Natural killer cell treated with Interleukin-12 subunit alpha and Interleukin-12 subunit beta and Interleukin-15 and Interleukin-18, amount 100 ng/mL, for 72 hours (primary cell): ENCODE measurements around the gene PTPRE. TPM values are rescaled to one million over a fixed set of nuclear protein-coding genes. Genes with fewer than 3 reads are reported as not detected.

Experiments
- ATAC-seq, 2 donors: fragments of 150-1000 bp; cut with Tn5 transposase in 1 of 2; sonication (Bioruptor Pico), chemical (Tn5 transposase) in 1 of 2; 2 replicates each; pipeline ENCODE4 v1.10.0; 2021
- DNase-seq: peaks from one replicate; pipeline ENCODE4 v3.0.0; 2022; ENCODE audit warnings: low spot score
- H3K27ac Mint-ChIP-seq, 2 donors: 1 replicate in 1 of 2; 2 replicates in 1 of 2; pipeline ENCODE4 v1.8.0; 2022; ENCODE audit warnings: mixed read lengths in 2 of 2, mild to moderate bottlenecking in 1 of 2, moderate library complexity in 1 of 2
- H3K27me3 Mint-ChIP-seq, 2 donors: 1 replicate in 1 of 2; 2 replicates in 1 of 2; pipeline ENCODE4 v1.8.0; 2022; ENCODE audit warnings: mixed read lengths in 2 of 2
- H3K36me3 Mint-ChIP-seq: one replicate; pipeline ENCODE4 v1.8.0; 2022; ENCODE audit warnings: mixed read lengths
- H3K4me1 Mint-ChIP-seq, 2 donors: 1 replicate in 1 of 2; 2 replicates in 1 of 2; pipeline ENCODE4 v1.8.0; 2022; ENCODE audit warnings: low read depth in 2 of 2, mixed read lengths in 2 of 2, mild to moderate bottlenecking in 1 of 2
- H3K4me3 Mint-ChIP-seq: one replicate; pipeline ENCODE4 v1.8.0; 2022; ENCODE audit warnings: mixed read lengths
- H3K9me3 Mint-ChIP-seq: 2 replicates; pipeline ENCODE4 v1.8.0; 2022; ENCODE audit warnings: mixed read lengths
- total RNA-seq, 2 donors: library from RNA; stranded (reverse); gene quantifications; one replicate each; pipeline ENCODE4 v1.2.3, GENCODE V29; 2022

PTPRE gene
- total RNA-seq, 2 donors from 2014 or later = 65.1 to 147 TPM

DNA sequence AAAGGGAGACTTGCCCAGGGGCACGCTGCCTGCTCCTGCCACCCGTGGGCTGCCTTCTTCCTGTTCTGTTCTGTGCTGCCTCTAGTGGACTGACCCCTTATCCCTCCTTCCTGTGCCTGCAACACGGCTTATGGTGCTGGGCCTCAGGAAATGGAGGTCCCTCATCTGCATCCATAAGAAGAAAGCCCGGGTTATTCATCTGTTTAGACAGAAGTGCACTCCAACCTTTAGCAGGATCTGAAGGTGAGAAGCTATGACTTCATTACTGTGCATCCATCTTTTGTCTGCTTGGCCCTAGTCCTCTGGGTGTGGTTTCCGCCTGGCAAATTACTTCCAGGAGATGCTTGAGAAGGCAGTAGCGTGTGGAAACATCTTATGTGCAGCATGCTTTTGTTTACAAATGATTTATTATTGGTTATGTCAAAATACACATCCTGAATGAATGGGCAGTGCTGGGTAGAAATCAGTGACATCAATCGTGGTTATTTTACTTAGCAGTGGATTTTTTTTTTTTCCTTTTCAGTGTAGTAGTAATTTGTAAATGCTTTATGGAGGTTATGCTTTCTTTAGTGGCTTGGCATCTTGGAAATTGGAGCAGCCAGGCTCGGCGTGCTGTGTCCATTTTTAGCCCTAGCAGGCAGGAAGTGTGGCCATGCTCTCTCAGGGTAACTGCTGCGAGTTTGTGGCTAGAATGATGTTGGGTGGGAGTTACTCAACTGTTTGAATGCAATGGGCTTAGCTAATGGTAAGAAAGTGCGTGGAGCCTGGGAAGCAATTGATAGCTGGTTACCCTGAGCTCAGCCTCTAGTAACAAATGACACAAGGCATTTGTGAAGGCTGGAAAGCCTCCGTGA lies 12.7 kb downstream of the PTPRE start:
- Mint-ChIP-seq H3K9me3 (no peaks in the 10 kb centered on the region), H3K4me1 (peaks cover 17 to 24% of the 10 kb centered on the region in 2 donors), H3K27me3 (no peaks in the 10 kb centered on the region), H3K27ac (peak overlapping the region; percentile 46 to 84), H3K4me3 (peak overlapping the region; percentile 53), H3K36me3 (no peaks in the 10 kb centered on the region)
- peak; percentile 73 to 87 for ATAC-seq
- no peak for DNase-seq

GRCh38 chr10:127920306-127921074 lies 13.6 kb downstream of the PTPRE start:
- Mint-ChIP-seq H3K4me1 (peaks cover 23 to 27% of the 10 kb centered on the region in 2 donors), H3K36me3 (no peaks in the 10 kb centered on the region), H3K4me3 (peak overlapping the region; percentile 53), H3K27ac (peak overlapping the region; percentile 46 to 84), H3K27me3 (no peaks in the 10 kb centered on the region), H3K9me3 (no peaks in the 10 kb centered on the region)
- DNase-seq (no peak), ATAC-seq (peak; percentile 52 to 74)

DNA sequence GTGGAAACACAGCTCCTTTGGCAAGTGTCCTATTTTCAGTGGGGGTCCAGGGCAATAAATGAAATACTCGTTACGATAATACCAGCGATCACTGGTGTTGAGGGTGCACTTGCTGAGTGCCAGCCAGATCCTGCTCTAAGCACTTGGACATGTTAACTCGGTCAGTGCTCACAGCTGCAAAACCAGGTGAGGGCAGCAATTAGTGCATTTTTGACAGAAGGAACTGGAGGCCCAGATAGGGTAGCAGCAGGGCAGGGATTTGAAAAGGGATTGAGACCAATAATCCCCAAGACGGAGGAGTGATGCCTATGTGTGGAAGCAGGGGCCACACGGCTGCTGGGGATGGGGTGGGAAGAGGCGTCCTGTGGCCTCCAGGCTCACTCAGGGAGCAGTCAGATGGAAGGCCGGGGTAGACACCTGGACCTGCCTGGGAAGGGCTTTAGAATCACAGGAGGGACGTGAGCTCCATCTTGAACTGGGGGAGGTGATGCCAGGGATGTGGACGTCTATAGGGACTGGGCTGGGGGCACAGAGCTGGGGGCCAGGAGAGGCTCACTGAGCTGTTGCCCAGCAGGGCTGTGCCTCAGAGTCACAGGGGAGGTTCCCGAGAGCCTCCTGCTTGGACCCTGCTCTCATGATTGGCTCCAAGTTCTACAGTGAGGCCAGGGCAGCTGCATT lies 14.3 kb downstream of the PTPRE start:
- Mint-ChIP-seq H3K4me1 (peaks cover 24 to 27% of the 10 kb centered on the region in 2 donors), H3K4me3 (no peak overlapping the region), H3K36me3 (no peaks in the 10 kb centered on the region), H3K27ac (peak overlapping the region; percentile 46 to 84), H3K27me3 (no peaks in the 10 kb centered on the region), H3K9me3 (no peaks in the 10 kb centered on the region)
- DNase-seq = no peak
- no peak for ATAC-seq

DNA sequence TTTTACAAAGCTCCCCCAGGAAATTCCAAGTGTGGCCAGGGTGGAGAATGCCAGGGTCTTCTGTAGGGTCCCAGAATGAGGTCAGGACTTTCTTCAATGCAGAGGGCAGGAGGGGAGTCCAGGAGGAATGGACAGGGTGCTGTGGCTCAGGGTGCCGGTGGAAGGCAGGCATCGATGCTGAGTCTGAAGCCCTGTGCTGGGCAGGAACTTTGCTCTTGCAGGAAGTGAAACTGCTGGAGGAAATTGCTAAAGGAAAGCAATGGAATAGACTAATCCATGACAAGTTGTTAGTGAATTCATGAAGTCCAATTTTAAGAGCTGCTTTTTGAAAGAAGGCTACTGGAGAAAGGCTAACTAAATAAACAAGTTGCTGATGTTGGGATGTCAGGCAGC lies 14.8 kb downstream of the PTPRE start:
- Mint-ChIP-seq H3K27me3 (no peaks in the 10 kb centered on the region), H3K27ac (peak overlapping the region in 1 of 2 donors; percentile 84), H3K36me3 (no peaks in the 10 kb centered on the region), H3K9me3 (no peaks in the 10 kb centered on the region), H3K4me1 (peaks cover 29% of the 10 kb centered on the region in 2 donors), H3K4me3 (no peak overlapping the region)
- ATAC-seq (no peak), DNase-seq (no peak)

DNA sequence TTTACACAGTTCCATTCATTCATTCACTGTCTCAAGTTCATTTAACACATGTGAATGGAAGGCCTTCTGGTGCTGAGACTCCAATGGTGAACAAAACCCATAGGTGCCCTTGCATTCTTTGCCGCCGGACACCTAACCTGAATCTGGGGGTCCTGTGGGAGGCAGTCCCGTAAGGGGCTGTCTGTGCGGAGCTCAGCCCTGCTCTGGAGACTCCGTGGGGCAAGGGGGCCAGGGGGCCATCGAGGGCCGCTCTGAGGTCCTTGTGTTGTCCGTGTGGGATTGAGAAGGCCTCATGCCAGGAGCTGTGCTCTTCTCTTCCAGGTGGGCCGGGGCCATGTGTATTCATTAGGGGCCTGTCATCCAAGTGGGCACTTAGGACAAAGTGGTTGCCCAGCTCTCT lies 15.3 kb downstream of the PTPRE start:
- Mint-ChIP-seq H3K4me1 (peaks cover 29% of the 10 kb centered on the region in 2 donors), H3K4me3 (no peak overlapping the region), H3K27me3 (no peaks in the 10 kb centered on the region), H3K9me3 (no peaks in the 10 kb centered on the region), H3K27ac (no peak overlapping the region), H3K36me3 (no peaks in the 10 kb centered on the region)
- no peak for ATAC-seq
- DNase-seq = no peak

- no peak for ATAC-seq
- Mint-ChIP-seq H3K27ac (no peak overlapping the region), H3K27me3 (no peaks in the 10 kb centered on the region)
These were observed 15.9 kb downstream of the PTPRE start for GRCh38 chr10:127922675-127923366.

DNA sequence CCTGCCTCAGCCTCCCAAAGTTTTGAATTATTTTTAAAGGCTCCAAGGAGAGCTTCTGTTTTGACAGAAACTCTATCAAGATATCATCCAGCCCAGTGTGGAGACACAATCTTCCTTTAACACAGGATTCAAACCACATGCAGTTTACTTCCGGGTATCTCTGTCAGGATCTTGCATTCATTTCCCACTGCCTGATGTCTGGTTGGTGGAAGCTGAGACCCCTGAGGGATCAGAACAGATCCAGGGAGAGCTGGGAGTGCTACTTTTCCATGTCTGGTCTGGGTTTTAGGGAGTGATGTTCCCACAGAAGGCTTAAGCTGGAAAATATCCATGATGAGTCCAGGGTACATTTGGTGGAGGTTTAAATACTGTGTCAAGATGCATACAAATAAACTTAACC lies 16.7 kb downstream of the PTPRE start:
- H3K9me3 Mint-ChIP-seq = no peaks in the 10 kb centered on the region
- ATAC-seq (no peak), DNase-seq (no peak)
- H3K4me1 Mint-ChIP-seq = peaks cover 24 to 27% of the 10 kb centered on the region in 2 donors
- no peaks in the 10 kb centered on the region for H3K36me3 Mint-ChIP-seq
- no peak overlapping the region for H3K4me3 Mint-ChIP-seq
- H3K27me3 Mint-ChIP-seq = no peaks in the 10 kb centered on the region
- H3K27ac Mint-ChIP-seq = no peak overlapping the region

More at GRCh38 chr10:127922675-127923366, 15.9 kb downstream of the PTPRE start:
- no peaks in the 10 kb centered on the region for H3K36me3 Mint-ChIP-seq
- no peak for DNase-seq
- no peaks in the 10 kb centered on the region for H3K9me3 Mint-ChIP-seq
- peaks cover 29% of the 10 kb centered on the region in 2 donors for H3K4me1 Mint-ChIP-seq
- H3K4me3 Mint-ChIP-seq = no peak overlapping the region

DNA sequence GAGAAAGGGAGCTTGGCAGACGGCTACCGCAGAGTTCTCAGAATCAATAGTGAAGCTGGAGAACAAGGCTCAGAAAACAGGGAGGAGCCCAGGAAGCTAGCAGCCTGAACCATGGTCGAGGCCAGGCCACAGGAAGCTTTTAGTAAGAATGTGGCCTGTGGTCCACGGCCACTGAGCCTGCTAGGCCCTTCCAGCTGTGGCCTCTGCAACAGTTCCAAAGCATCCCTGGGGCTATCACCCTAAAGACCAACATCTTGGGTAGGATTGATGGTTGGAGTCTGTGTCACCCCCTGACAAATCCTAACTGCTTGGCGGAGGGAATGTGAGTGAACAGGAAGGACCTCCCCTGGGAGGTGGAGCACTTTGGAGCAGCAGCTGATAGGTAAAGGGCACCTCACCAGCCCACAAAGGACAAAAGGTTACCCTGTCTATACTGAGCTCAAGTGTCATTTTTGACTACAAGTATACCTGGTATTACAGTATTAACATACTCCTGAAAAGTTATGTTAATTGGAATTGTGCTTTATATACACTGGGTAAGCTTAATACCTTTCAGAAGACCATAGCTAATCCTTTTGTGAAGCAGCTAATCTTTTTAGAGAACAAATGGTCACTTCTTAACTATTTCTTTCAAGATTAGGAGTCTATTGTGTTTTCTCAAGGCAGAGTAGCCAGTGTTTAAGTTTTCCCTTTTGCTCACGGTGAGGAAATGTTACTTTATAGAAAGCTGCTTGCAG lies 18.7 kb downstream of the PTPRE start:
- no peak for DNase-seq
- Mint-ChIP-seq H3K4me1 (peaks cover 11% of the 10 kb centered on the region in 2 donors), H3K36me3 (no peaks in the 10 kb centered on the region), H3K4me3 (no peak overlapping the region), H3K9me3 (no peaks in the 10 kb centered on the region), H3K27ac (no peak overlapping the region), H3K27me3 (no peaks in the 10 kb centered on the region)
- ATAC-seq = peak; percentile 29 to 50

GRCh38 chr10:127926455-127926854 lies 19.6 kb downstream of the PTPRE start:
- H3K4me1 Mint-ChIP-seq = peaks cover 6 to 11% of the 10 kb centered on the region in 2 donors
- ATAC-seq (no peak), DNase-seq (peak; percentile 38)
- no peaks in the 10 kb centered on the region for H3K36me3 Mint-ChIP-seq
- no peak overlapping the region for H3K27ac Mint-ChIP-seq
- H3K27me3 Mint-ChIP-seq = no peaks in the 10 kb centered on the region
- H3K4me3 Mint-ChIP-seq = no peak overlapping the region
- no peaks in the 10 kb centered on the region for H3K9me3 Mint-ChIP-seq

DNA sequence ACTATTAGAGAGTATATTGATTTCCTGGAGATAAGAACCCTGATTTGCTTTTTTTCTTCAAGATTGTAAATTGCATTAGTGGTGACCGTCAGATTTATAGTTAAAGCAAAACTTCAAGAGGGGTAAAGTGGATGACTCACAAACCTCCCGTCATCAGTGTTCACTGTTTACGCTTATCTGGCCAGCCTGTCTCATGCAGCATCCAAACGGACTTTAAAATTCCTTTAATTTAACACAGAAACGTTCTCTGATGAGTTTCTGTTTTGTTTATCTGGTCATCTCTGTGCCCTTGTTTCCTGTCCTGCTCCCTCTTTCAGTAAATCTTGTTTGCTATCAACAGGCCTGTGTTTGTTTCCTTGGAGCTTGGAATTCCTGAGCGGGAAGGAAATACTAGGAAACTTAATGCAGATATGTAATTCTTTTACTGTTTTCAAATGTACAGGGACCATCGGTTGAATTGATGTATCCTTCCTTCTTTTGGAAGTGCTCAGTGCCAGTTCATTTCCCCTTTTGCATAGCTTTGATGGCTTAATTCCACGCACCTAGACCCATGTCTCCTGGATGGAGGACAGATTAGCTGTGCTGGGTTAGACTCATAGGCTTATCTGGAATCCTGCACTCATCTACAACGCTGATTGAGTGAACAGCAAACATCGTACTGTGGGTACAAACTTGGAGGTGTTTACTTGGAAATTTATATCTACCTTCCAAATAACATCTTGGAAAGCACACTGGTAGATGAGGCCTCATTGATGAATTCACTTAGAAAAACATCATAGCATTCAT lies 21.3 kb downstream of the PTPRE start:
- peak; percentile 12 for DNase-seq
- Mint-ChIP-seq H3K4me3 (no peak overlapping the region), H3K4me1 (peaks cover 6 to 11% of the 10 kb centered on the region in 2 donors), H3K36me3 (no peaks in the 10 kb centered on the region), H3K9me3 (no peaks in the 10 kb centered on the region), H3K27ac (no peak overlapping the region), H3K27me3 (no peaks in the 10 kb centered on the region)
- ATAC-seq = no peak

- Mint-ChIP-seq H3K27ac (no peak overlapping the region), H3K4me3 (no peak overlapping the region), H3K9me3 (no peaks in the 10 kb centered on the region), H3K4me1 (peaks cover 0 to 3% of the 10 kb centered on the region in 2 donors), H3K27me3 (peaks cover 0 to 3% of the 10 kb centered on the region in 2 donors), H3K36me3 (no peaks in the 10 kb centered on the region)
- DNase-seq (peak; percentile 25), ATAC-seq (no peak)
These were observed 25.8 kb downstream of the PTPRE start for GRCh38 chr10:127932521-127933270.

DNA sequence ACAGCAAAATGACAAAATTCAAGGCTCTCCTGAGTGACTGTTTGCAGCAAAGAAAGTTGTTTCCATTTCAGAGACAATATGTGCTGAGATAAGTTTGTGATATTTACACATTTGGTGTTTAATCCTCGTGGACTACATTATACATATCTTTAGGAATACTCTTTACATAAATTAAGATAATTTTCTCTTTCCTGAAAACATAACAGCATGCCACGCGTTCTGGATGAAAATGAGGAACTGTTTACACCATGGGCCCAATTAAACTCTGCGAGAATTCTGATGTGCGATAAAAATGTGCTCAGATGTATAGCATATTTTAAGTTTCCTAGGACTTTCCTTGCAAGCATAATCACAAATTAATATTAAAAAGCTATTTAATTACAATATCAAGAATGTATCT lies 26.4 kb downstream of the PTPRE start:
- Mint-ChIP-seq H3K27me3 (peaks cover 0 to 3% of the 10 kb centered on the region in 2 donors), H3K4me3 (no peak overlapping the region)
- DNase-seq = no peak

More for the DNA sequence above, 26.4 kb downstream of the PTPRE start:
- Mint-ChIP-seq H3K27ac (no peak overlapping the region), H3K36me3 (no peaks in the 10 kb centered on the region), H3K9me3 (no peaks in the 10 kb centered on the region), H3K4me1 (peaks cover 0 to 3% of the 10 kb centered on the region in 2 donors)
- no peak for ATAC-seq
